Panc1 (cell line): ENCODE measurements around the gene MAGIX.
"Not testable (repeated sequence)": the region's sequence is repeated elsewhere in the genome, so short reads cannot be mapped to it uniquely, and the experiment has no call there.

Source experiments
- POLR2AphosphoS5 ChIP-seq: IDR thresholded peaks from 2 replicates; pipeline ENCODE4 v1.6.1; 2012; ENCODE audit warnings: mild to moderate bottlenecking, low read depth, low read length, moderate library complexity
- REST ChIP-seq, 2 experiments: IDR thresholded peaks; 2 replicates each; pipeline ENCODE4 v1.6.1; 2011 to 2012; ENCODE audit warnings: low read depth in 2 of 2, control low read depth in 1 of 2, low read length in 1 of 2, mild to moderate bottlenecking in 1 of 2, moderate library complexity in 1 of 2; ENCODE audit not compliant: insufficient read depth in 1 of 2
- SIN3A ChIP-seq: IDR thresholded peaks from 2 replicates; pipeline ENCODE4 v1.6.1; 2012; ENCODE audit warnings: low read depth, mild to moderate bottlenecking, low read length, moderate library complexity, borderline replicate concordance; ENCODE audit not compliant: insufficient read depth
- TCF7L2 ChIP-seq: IDR thresholded peaks from 2 replicates; pipeline ENCODE4 v1.6.1; 2011; ENCODE audit warnings: mild to moderate bottlenecking, low read depth, low read length, inconsistent platforms
- TF ChIP-seq, protein P1 (sequence below): fragments of 450-650 bp; IDR thresholded peaks from 2 replicates; pipeline ENCODE4 v1.5.1; 2017; ENCODE audit warnings: mild to moderate bottlenecking

GRCh38 chrX:49173544-49173943 lies 11.0 kb downstream of the MAGIX start:
- TF ChIP-seq, protein P1, sequence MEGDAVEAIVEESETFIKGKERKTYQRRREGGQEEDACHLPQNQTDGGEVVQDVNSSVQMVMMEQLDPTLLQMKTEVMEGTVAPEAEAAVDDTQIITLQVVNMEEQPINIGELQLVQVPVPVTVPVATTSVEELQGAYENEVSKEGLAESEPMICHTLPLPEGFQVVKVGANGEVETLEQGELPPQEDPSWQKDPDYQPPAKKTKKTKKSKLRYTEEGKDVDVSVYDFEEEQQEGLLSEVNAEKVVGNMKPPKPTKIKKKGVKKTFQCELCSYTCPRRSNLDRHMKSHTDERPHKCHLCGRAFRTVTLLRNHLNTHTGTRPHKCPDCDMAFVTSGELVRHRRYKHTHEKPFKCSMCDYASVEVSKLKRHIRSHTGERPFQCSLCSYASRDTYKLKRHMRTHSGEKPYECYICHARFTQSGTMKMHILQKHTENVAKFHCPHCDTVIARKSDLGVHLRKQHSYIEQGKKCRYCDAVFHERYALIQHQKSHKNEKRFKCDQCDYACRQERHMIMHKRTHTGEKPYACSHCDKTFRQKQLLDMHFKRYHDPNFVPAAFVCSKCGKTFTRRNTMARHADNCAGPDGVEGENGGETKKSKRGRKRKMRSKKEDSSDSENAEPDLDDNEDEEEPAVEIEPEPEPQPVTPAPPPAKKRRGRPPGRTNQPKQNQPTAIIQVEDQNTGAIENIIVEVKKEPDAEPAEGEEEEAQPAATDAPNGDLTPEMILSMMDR = not testable (repeated sequence)
- not testable (repeated sequence) for TF ChIP-seq SIN3A; POLR2AphosphoS5; REST (IDR thresholded peaks at IDR 0.05; ENCODE audit: insufficient read depth in 1 of 2, low read depth in 2 of 2, low read length in 1 of 2); TCF7L2
